Left lung (tissue), 10 donors: ENCODE measurements around the gene C19orf18. TPM values are rescaled to one million over a fixed set of nuclear protein-coding genes. Genes with fewer than 3 reads are reported as not detected.
"Not testable (repeated sequence)": the region's sequence is repeated elsewhere in the genome, so short reads cannot be mapped to it uniquely, and the experiment has no call there.

Source experiments
- ATAC-seq: fragments of 200-7000 bp; cut with Tn5 transposase; one replicate; pipeline ENCODE4 v1.9.1; 2020; ENCODE audit warnings: moderate library complexity
- DNase-seq, 4 donors: peaks; one replicate each; pipeline ENCODE4 v3.0.0-alpha.2; 2013 to 2020
- H3K27ac ChIP-seq, 2 donors: fragments of 200-600 bp; sonication (generic) in 1 of 2; one replicate each; pipeline versions ENCODE4 v1.5.0 to v1.8.0; 2020 to 2021
- H3K27me3 ChIP-seq, 2 donors: fragments of 200-600 bp; sonication (generic) in 1 of 2; one replicate each; pipeline versions ENCODE4 v1.5.0 to v1.8.0; 2020 to 2021
- H3K36me3 ChIP-seq, 2 donors: fragments of 200-600 bp; sonication (generic) in 1 of 2; one replicate each; pipeline versions ENCODE4 v1.5.0 to v1.8.0; 2020 to 2021
- H3K4me1 ChIP-seq, 2 donors: fragments of 200-600 bp; one replicate each; pipeline ENCODE4 v1.8.0; 2021
- H3K4me3 ChIP-seq, 2 donors: fragments of 200-600 bp; sonication (generic) in 1 of 2; one replicate each; pipeline versions ENCODE4 v1.5.0 to v1.8.0; 2020 to 2021; ENCODE audit warnings: mild to moderate bottlenecking in 1 of 2
- H3K9me3 ChIP-seq, 2 donors: fragments of 200-600 bp; sonication (generic) in 1 of 2; one replicate each; pipeline versions ENCODE4 v1.5.0 to v1.8.0; 2020 to 2021
- intact Hi-C, 2 donors: fragments of 100-400 bp; cut with DNase I; formaldehyde crosslinking; loops; one replicate each; pipeline versions ENCODE4 v1.11.2 to v1.14.2; 2022
- polyA plus RNA-seq, 6 donors: library from polyadenylated mRNA; unstranded; fragments of 120-200 nt; gene quantifications; one replicate each; pipeline ENCODE4 v1.2.1, GENCODE V29; 2013; ENCODE audit not compliant: insufficient read length in 6 of 6
- total RNA-seq, 2 donors: library from RNA; stranded (reverse); fragmentation: NEBNext Ultra II Directional; extraction: Animal tissue kit (Norgen Biotek cat#: 25700); gene quantifications; one replicate each; pipeline ENCODE4 v1.2.1, GENCODE V29; 2021
- TF ChIP-seq, protein P1 (sequence below), 2 donors: fragments of 200-600 bp; sonication (generic) in 1 of 2; IDR thresholded peaks; one replicate each; pipeline versions ENCODE4 v1.5.0 to v1.8.0; 2021; ENCODE audit warnings: antibody characterized with exemption in 2 of 2
- donor health status: DM: no; HTN: yes; CAD: no.
- donor health status: DM: no; HTN: no; CAD: no.

Gene C19orf18
- total and polyA plus RNA-seq, 8 donors = 0.55 to 5.7 (median 2.8) TPM

DNA sequence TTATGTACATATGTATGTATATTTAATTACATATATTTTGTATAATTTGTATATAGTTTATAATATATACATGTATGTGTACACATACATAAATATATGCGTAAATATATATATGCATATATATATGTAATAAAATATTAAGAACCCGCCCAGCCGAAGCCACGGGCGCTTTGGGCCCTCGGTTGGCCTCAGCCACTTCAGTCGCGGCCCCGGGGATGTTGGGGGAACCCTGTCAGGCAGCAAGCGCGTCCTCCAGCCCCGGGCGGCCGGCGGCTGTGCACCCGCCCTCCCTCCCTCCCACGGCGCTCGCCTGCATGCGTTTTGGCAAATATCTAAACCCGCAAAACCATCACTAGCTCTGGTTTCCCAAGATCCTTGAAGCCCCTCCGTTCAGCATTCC lies 36.2 kb upstream of the C19orf18 start:
- ATAC-seq (no peak), DNase-seq (peak in 2 of 4 donors; percentile 24 to 74)
- no peak overlapping the region for H3K4me3 ChIP-seq
- peaks cover 0 to 77% of the 10 kb centered on the region in 2 donors for H3K9me3 ChIP-seq
- H3K36me3 ChIP-seq = peaks cover 0 to 20% of the 10 kb centered on the region in 2 donors
- peak overlapping the region in 1 of 2 donors; percentile 68 for H3K27ac ChIP-seq
- intact Hi-C loops = no loop called here
- H3K4me1 ChIP-seq = no peaks in the 10 kb centered on the region
- peaks cover 0 to 3% of the 10 kb centered on the region in 2 donors for H3K27me3 ChIP-seq
- TF ChIP-seq, protein P1, sequence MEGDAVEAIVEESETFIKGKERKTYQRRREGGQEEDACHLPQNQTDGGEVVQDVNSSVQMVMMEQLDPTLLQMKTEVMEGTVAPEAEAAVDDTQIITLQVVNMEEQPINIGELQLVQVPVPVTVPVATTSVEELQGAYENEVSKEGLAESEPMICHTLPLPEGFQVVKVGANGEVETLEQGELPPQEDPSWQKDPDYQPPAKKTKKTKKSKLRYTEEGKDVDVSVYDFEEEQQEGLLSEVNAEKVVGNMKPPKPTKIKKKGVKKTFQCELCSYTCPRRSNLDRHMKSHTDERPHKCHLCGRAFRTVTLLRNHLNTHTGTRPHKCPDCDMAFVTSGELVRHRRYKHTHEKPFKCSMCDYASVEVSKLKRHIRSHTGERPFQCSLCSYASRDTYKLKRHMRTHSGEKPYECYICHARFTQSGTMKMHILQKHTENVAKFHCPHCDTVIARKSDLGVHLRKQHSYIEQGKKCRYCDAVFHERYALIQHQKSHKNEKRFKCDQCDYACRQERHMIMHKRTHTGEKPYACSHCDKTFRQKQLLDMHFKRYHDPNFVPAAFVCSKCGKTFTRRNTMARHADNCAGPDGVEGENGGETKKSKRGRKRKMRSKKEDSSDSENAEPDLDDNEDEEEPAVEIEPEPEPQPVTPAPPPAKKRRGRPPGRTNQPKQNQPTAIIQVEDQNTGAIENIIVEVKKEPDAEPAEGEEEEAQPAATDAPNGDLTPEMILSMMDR (IDR thresholded peaks at IDR 0.05) = no peak

DNA sequence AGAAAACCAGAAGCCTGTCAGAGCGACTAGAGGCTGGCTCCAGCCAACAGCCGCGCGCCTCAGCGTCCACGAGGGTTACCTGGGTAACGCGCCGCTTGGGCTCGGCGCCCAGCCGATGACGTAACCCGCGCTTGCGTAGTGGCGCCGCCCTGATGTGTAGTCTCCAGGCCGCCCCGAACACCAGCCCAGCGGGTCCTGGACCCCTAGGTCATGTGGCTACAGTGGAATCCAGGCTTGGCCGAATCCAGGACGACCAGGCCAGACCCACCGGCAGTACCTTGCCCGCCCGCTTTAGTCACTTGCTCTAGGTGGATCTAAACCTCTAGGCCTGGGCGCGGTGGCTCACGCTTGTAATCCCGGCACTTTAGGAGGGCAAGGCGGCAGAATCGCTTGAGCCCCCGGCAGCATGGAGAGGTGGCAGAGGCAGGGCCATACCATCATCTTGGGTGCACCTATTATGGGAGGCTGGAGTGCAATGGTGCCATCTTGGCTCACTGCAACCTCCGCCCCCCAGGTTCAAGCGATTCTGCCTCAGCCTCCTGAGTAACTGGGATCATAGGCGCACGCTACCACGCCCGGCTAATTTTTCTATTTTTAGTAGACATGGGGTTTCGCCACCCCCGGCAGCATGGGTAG lies 35.5 kb upstream of the C19orf18 start:
- intact Hi-C loops = no loop called here
- Histone ChIP-seq H3K4me3 (peak overlapping the region; percentile 41 to 46), H3K4me1 (peaks cover 0 to 2% of the 10 kb centered on the region in 2 donors), H3K9me3 (peaks cover 0 to 82% of the 10 kb centered on the region in 2 donors), H3K27ac (peak overlapping the region; percentile 19 to 68), H3K36me3 (peaks cover 0 to 27% of the 10 kb centered on the region in 2 donors), H3K27me3 (peaks cover 0 to 3% of the 10 kb centered on the region in 2 donors)
- ATAC-seq (peak; percentile 97), DNase-seq (peak; percentile 88 to 97 (median 94))
- TF ChIP-seq, protein P1 (IDR thresholded peaks at IDR 0.05) = no peak

DNA sequence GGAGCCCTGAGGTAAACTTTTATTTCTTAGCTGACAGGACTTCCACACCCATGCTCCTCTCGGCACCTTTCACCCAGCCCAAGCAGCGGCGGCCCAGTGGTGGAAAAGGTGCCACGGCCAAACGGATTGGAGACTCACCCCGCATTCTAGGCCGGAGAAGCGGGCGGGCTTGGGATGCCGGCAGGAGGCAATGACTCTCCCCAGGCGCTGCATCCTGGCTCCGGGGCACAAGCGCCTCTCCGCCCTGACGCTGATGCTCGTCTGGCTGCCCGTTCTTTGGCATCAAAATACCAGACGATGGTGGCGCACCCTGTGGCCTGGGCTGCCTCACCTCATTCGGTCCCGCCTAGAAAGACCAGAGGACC lies 34.9 kb upstream of the C19orf18 start:
- H3K4me1 ChIP-seq = peaks cover 0 to 7% of the 10 kb centered on the region in 2 donors
- peak overlapping the region in 1 of 2 donors; percentile 68 for H3K27ac ChIP-seq
- intact Hi-C loops = no loop called here
- peaks cover 0 to 32% of the 10 kb centered on the region in 2 donors for H3K36me3 ChIP-seq
- peak overlapping the region; percentile 41 to 46 for H3K4me3 ChIP-seq
- ATAC-seq (no peak), DNase-seq (peak in 1 of 4 donors; percentile 35)
- TF ChIP-seq, protein P1 (IDR thresholded peaks at IDR 0.05) = no peak
- peaks cover 0 to 3% of the 10 kb centered on the region in 2 donors for H3K27me3 ChIP-seq
- peaks cover 0 to 85% of the 10 kb centered on the region in 2 donors for H3K9me3 ChIP-seq

DNA sequence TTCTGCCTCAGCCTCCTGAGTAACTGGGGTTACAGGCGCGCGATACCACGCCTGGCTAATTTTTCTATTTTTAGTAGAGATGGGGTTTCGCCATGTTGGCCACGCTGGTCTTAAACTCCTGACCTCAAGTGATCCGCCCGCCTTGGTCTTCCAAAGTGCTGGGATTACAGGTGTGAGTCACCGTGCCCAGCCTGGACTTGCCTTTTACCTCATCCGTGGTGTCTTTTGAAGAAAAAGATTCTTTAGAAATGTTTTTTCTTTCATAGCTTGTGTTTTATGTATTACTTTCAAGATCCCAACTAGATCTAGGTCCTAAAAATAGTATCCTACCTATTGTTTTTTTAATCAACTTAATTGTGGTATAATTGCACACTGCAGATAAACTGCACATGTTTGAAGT lies 34.5 kb upstream of the C19orf18 start:
- Histone ChIP-seq H3K4me1 (peaks cover 0 to 10% of the 10 kb centered on the region in 2 donors), H3K36me3 (peaks cover 0 to 35% of the 10 kb centered on the region in 2 donors), H3K9me3 (peaks cover 0 to 88% of the 10 kb centered on the region in 2 donors)
- ATAC-seq, DNase-seq, H3K27ac ChIP-seq, H3K4me3 ChIP-seq, intact Hi-C loops, H3K27me3 ChIP-seq: not testable (repeated sequence)

DNA sequence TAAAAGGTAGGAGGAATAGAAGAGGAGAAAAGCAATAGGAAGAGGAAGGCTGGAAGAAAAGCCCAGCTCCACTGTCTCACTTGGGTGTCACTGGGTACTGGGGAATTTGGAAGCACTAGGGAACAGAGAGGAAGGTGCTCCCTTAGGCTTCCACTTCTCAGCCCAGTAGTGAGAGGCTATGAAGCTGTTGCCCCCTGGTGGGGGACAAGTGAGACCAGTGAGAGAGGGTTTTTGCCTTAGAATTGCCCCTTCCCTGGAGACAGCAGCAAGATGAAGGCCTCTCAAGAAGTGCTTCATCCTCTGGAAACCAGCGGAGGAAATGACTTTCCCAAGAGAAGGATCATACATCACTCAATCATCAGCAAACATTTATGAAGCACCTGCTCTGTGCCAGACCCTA lies 33.0 kb upstream of the C19orf18 start:
- H3K4me3 ChIP-seq = no peak overlapping the region
- H3K9me3 ChIP-seq = peaks cover 0 to 84% of the 10 kb centered on the region in 2 donors
- intact Hi-C loops = no loop called here
- DNase-seq = no peak
- H3K36me3 ChIP-seq = peaks cover 0 to 35% of the 10 kb centered on the region in 2 donors
- H3K27ac ChIP-seq = no peak overlapping the region
- ATAC-seq = no peak
- H3K27me3 ChIP-seq = peaks cover 0 to 3% of the 10 kb centered on the region in 2 donors
- TF ChIP-seq, protein P1 (IDR thresholded peaks at IDR 0.05) = no peak
- peaks cover 0 to 17% of the 10 kb centered on the region in 2 donors for H3K4me1 ChIP-seq
